ENCODE data around the gene PRRG2.

- TF ChIP-seq POLR2A (IDR thresholded peaks at IDR 0.05) (no peak), CTCF (IDR thresholded peaks at IDR 0.05) (no peak)
Measured at GRCh38 chr19:49605605-49606004, 24.5 kb downstream of the PRRG2 start.

Data from body of pancreas (tissue), 4 donors.